HG03103 (cell line): Measurements from ENCODE around the gene CCN5.
"Not testable (repeated sequence)": the region's sequence is repeated elsewhere in the genome, so short reads cannot be mapped to it uniquely, and the experiment has no call there.

Experiments used
- ATAC-seq: cut with Tn5 transposase; IDR thresholded peaks from one replicate; pipeline ENCODE4 v1.9.1; 2021; ENCODE audit warnings: low read depth; ENCODE audit not compliant: unreplicated experiment

The CCN5 gene

DNA sequence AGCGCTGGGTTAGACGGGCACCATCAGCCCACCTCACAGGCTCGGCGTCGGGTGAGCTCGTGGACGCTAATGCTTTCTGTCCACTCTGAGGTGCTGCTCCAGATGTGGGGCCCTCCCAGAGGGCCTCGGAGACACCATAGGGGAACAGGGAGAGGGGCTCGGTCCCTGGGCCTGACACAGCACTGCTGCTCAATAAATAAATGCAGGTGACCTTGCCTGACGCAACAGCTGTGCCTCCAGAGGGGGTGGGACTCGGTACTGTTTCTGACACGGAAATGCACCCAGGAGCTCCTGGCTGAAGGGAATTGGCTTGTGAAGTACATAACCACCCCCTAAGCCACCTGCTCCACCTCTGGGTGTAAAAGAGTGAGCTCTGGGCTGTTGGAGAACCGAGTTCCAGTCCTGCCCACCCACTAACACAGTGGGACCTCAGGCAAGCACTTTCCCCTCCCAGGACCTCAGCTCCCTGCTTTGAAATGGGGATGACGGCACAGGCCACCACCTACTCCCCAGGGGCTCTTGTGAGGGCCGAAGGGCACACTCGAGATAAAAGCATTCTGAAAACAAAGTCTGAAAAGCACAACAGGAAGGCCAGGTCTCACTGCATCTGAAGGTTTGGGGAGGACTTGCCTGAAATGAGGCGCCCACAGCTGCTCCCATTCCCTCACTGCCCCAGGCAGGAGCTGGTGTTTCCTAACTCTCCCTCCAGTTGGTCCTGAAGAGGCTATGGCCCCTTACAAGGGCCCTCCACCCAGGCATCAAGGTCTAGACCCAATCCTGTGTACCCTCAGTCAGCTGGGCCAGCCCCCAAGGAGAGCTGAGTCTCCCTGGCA is 37.1 kb downstream of the CCN5 start:
- no peak for ATAC-seq

GRCh38 chr20:44754554-44754953 is 39.4 kb downstream of the CCN5 start:
- no peak for ATAC-seq

- ATAC-seq, result no peak
Measured at GRCh38 chr20:44756011-44756688, 41.0 kb downstream of the CCN5 start.

DNA sequence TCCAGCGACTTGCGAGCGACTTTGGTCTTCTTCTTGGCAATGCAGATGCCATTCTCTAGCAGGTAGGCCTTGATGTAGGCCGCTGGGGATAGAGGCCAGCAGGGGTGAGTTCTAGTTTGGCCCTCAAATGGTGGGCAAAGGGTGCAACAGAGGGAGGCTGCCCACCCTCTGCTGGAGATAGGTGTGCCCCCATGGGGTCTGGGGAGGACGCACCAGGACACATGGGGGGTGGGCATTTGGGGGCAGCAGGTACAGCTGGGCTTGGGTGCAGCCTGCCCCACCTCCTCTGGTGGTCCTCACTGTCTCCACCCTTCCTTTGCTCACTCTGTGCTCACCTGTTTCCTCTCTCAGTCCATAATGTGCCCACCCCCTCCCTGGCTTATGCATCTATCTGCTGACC is 41.8 kb downstream of the CCN5 start:
- ATAC-seq, result no peak

GRCh38 chr20:44758247-44759101 is 43.3 kb downstream of the CCN5 start:
- ATAC-seq, result no peak

DNA sequence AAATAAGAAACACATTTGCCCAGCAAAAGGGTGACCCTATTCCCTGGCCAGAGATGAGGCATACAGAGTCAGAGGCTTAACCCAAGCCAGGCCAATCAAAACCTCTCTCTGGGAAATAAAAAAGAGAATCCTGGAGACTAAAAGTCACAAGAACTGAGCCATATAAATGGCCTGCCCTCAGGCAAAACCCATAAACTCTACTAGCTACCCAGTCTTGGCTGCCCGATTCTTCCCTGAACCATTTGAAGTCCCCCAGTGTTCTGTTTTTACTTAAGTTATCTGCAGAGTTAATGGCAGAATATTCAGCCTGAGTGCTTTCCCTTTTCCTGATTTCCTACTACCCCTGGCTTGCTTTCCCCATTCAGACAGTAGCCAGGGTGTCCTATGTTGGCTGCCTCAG is 44.4 kb downstream of the CCN5 start:
- ATAC-seq, result no peak

DNA sequence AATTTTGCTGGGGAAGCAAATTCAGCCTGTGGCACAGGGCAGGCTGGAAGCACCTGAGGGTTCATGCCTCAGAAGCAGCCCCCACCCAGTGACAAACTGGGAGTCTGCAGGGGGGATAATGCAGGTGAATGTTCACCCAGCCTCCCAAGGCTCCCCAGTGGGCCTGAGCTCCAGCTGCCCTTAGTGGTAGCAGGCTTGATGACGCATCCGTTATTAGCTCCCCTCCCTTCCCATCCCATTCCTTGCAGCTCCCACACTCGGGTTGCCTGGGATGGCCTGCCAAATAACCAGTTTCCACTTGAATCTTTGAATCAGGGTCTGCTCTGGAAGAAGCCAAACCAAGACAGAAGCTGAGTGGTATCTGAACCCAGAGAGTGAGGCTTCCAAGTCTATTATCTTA is 46.3 kb downstream of the CCN5 start:
- no peak for ATAC-seq

GRCh38 chr20:44762466-44763140 is 47.4 kb downstream of the CCN5 start:
- no peak for ATAC-seq

DNA sequence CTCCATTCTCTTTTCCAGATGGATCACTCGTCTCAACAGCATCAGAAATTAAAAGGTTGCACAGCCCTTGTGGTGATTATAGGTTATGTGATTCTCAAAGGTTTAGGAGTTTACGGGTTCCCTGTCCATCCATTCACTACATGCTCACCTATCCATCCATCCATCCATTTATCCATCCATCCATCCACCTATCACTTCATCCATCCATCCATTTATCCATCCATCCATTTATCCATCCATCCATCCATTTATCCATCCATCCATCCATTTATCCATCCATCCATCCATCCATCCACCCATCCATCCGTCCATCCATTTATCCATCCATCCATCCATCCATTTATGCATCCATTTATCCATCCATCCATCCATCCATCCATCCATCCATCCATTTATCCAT is 48.6 kb downstream of the CCN5 start:
- not testable (repeated sequence) for ATAC-seq

DNA sequence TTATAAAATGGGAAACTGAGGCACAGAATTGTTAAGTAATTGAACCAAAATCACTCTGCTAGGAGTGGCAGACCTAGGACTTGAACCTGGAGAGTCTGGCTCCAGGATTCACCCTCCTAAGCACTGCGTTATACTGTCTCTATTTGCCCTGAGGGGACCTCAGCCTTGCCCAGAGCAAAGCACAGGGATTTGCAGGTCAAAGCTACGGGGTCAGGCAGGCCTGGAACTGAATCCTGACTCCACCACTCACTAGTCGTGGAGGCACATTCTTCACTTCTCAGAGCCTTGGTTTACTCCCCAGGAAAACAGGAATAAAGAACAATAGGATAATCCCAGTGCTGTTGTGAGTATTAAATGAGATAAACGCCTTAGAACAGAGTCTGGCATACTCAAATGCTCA is 49.9 kb downstream of the CCN5 start:
- no peak for ATAC-seq

DNA sequence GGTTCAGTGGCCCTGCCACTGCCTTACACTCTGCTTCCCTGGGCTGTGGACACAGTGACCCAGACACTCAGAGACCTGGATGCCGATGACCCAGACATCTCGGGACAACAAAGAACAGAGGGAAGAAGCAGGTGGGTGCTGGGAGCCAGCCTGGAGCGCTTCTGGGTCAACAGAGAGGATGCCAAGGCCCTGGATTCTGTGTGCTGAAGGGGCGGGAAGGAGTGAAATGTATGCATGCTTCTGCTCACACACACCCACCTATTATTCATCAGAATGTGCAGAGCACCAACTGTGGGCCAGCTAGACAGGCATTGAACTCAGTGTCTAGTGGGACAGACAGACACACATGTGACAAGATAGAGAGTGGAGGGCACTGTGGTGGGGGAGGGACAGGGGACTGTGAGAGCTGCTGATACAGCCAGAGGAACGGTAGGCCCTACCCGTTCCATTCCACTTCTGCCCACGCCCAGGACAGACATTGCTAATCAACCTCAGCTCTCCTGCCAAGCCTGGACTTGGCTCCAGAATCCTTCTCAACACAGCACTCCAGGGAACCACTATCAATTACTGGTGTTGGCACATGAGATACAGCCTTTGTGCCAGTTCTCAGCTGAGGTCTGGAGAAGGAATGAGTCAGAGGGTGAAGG is 50.7 kb downstream of the CCN5 start:
- no peak for ATAC-seq

GRCh38 chr20:44768256-44768655 is 53.1 kb downstream of the CCN5 start:
- no peak for ATAC-seq

GRCh38 chr20:44768854-44769480 is 53.8 kb downstream of the CCN5 start:
- ATAC-seq, result no peak

GRCh38 chr20:44769481-44769863 is 54.3 kb downstream of the CCN5 start:
- ATAC-seq, result no peak

- ATAC-seq, result no peak
Measured at GRCh38 chr20:44770484-44771171, 55.5 kb downstream of the CCN5 start.

GRCh38 chr20:44771172-44771535 is 56.0 kb downstream of the CCN5 start:
- no peak for ATAC-seq

DNA sequence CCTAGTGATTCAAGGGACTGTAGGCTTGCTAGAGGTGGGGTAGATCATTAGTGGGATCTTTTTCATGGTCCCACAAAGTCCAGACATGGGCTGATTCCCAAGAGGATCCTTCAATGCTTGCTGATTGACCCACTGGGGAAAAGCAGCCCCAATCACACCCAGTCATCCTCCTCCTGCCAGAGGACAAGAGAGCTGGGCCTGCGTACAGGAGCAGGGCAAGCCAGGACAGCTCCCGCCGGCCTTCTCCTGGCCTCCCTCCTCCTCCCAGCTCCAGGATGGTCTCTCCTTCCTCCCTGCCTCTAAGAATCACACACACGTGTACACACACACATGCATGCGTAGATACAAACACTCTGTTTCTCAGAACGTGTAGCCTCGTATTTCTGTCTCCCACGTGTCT is 57.5 kb downstream of the CCN5 start:
- no peak for ATAC-seq

DNA sequence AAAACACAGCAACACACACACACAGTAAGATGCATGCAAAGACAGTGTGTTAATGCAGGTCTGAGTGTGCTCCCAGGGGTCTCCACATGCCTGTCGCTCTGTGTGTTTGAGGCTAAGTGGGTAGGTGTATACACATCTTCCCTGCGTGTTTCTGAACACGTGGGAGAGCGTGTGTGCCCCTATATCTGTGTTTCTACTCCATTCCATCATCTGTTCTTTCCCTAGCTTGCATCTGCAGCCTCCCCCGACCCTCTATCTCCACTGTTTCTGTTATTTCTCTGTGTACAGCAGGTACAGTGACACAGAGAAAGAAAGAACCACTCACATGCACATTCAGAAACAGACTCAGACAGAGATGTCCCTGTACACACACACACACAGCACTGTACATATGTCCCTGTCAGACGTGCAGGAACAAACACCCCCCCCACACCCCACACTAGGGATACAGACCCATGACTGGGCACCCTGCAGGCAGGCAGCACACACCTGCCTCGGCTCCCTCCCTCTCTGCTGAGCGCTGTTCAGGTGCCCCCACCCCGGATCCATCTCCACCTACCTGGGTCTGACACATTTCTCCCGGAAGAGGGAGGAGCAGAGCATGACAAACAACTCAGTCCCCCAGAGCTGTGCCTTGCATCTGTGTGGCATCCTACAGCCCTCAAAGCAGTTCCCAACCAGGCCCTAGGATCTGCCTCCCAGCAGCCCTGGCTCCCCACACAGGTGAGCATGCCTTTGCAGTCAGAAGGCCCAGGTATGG is 58.1 kb downstream of the CCN5 start:
- no peak for ATAC-seq

- no peak for ATAC-seq
Measured at GRCh38 chr20:44776980-44777379, 61.8 kb downstream of the CCN5 start.
